Coronary artery (tissue), 2 donors: Measurements from ENCODE around the gene YES1.

Experiments used
- DNase-seq: peaks from one replicate; pipeline ENCODE4 v3.0.0-alpha.2; 2017; ENCODE audit warnings: low spot score
- H3K27ac ChIP-seq, 2 donors: fragments of 200-600 bp; sonication (generic); one replicate each; pipeline ENCODE4 v1.5.1; 2016 to 2019
- H3K4me3 ChIP-seq: fragments of 200-600 bp; sonication (generic); 2 replicates; pipeline ENCODE4 v1.5.1; 2016; ENCODE audit warnings: mild to moderate bottlenecking, moderate library complexity
- CTCF ChIP-seq: fragments of 200-600 bp; sonication (generic); IDR thresholded peaks from one replicate; pipeline ENCODE4 v1.5.1; 2019; ENCODE audit warnings: antibody characterized with exemption

YES1 gene

GRCh38 chr18:811892-812375, at the start of gene YES1:
YES1 (minus strand) TSS chr18:812242; CDS start chr18:756827, 55,415 bp downstream.
- peak; percentile 83 for DNase-seq
- TF ChIP-seq CTCF, result no peak
- H3K4me3 ChIP-seq, result peak within 1 kb of the TSS; percentile 80
- H3K27ac ChIP-seq, result peak within 1 kb of the TSS; percentile 90 to 96

GRCh38 chr18:857986-858385, 45.9 kb upstream of the YES1 start:
- TF ChIP-seq CTCF, result no peak
- Histone ChIP-seq H3K27ac (no peak overlapping the region), H3K4me3 (no peak overlapping the region)
- no peak for DNase-seq

- no peak overlapping the region for H3K4me3 ChIP-seq
- no peak for TF ChIP-seq CTCF
- H3K27ac ChIP-seq, result no peak overlapping the region
- no peak for DNase-seq
These were observed 41.4 kb upstream of the YES1 start for GRCh38 chr18:853471-853870.

- Histone ChIP-seq H3K4me3 (no peak overlapping the region), H3K27ac (no peak overlapping the region)
- no peak for DNase-seq
- no peak for TF ChIP-seq CTCF
These were observed 38.9 kb upstream of the YES1 start for GRCh38 chr18:850960-851359.

GRCh38 chr18:849021-849420, 37.0 kb upstream of the YES1 start:
- DNase-seq, result no peak
- Histone ChIP-seq H3K4me3 (no peak overlapping the region), H3K27ac (no peak overlapping the region)
- no peak for TF ChIP-seq CTCF

GRCh38 chr18:848062-848861, 36.2 kb upstream of the YES1 start:
- no peak for TF ChIP-seq CTCF
- no peak overlapping the region for H3K4me3 ChIP-seq
- H3K27ac ChIP-seq, result no peak overlapping the region
- no peak for DNase-seq

GRCh38 chr18:845152-845819, 33.2 kb upstream of the YES1 start:
- Histone ChIP-seq H3K4me3 (no peak overlapping the region), H3K27ac (no peak overlapping the region)
- no peak for DNase-seq
- no peak for TF ChIP-seq CTCF
